ENCODE measurements around the gene SRRM3.

DNA sequence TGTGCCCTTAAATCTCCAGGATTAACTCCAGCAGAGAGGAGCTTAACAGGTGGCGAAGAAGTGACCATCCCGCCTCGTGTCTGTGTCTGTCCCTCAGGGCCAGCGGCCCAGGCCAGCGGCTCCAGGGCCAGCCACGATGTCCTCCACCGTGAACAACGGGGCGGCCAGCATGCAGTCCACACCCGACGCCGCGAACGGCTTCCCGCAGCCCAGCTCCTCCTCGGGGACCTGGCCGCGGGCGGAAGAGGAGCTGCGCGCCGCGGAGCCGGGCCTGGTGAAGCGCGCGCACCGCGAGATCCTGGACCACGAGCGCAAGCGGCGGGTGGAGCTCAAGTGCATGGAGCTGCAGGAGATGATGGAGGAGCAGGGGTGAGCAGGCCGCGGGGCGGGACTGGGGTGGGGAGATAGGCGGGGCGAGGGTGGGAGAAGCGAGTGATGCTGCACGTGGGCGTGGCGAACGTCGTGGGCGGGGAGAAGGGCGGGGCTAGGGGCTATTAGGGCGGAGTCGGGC is 33.3 kb downstream of the SRRM3 start:
- TF ChIP-seq, protein P1, sequence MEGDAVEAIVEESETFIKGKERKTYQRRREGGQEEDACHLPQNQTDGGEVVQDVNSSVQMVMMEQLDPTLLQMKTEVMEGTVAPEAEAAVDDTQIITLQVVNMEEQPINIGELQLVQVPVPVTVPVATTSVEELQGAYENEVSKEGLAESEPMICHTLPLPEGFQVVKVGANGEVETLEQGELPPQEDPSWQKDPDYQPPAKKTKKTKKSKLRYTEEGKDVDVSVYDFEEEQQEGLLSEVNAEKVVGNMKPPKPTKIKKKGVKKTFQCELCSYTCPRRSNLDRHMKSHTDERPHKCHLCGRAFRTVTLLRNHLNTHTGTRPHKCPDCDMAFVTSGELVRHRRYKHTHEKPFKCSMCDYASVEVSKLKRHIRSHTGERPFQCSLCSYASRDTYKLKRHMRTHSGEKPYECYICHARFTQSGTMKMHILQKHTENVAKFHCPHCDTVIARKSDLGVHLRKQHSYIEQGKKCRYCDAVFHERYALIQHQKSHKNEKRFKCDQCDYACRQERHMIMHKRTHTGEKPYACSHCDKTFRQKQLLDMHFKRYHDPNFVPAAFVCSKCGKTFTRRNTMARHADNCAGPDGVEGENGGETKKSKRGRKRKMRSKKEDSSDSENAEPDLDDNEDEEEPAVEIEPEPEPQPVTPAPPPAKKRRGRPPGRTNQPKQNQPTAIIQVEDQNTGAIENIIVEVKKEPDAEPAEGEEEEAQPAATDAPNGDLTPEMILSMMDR (IDR thresholded peaks at IDR 0.05; ENCODE audit: low read depth, low read length), result no peak
- no peak for TF ChIP-seq EZH2phosphoT487 (IDR thresholded peaks at IDR 0.05; ENCODE audit: low read depth)
